ENCODE results near the gene LST1. TPM values are rescaled to one million over a fixed set of nuclear protein-coding genes. Genes with fewer than 3 reads are reported as not detected.
A peak's percentile ranks its signal among the peaks of the same experiment; 100 is the strongest.

The LST1 gene
- total RNA-seq, 6 donors from 2014 or later = 7.7 to 132 (median 33.5) TPM

DNA sequence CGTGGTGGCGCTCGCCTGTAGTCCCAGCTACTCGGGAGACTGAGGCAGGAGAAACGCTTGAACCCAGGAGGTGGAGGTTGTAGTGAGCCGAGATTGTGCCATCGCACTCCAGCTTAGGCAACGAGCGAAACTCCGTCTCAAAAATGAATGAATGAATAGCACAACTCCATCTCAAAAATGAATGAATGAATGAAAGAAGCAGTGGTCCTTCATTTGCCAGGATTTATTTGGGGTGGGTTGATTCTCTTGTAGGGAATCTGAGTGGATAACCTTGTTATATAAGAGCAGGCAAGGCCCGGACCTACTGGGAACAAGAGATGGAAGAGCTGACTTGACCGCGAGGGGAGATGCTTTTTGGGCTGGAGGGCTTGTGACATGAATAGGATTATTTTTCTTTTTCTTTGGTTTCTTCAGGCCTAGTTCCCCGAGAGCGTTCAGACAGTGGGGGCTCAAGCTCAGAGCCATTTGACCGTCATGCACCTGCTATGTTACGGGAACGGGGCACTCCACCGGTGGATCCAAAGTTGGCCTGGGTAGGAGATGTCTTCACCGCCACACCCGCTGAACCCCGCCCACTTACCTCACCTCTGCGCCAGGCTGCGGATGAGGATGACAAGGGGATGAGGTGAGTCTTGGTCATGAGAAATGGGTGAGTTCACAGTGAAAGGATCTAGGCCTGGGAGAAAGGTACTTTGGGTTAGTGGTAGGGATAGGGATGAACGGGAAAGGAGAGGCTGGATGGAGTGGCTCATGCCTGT lies 44.3 kb downstream of the LST1 start:
- Histone ChIP-seq H3K27ac (no peak overlapping the region), H3K4me3 (no peak overlapping the region), H3K9me3 (no peaks in the 10 kb centered on the region), H3K36me3 (peaks cover 66 to 100% (median 100%) of the 10 kb centered on the region in 4 donors), H3K4me1 (no peaks in the 10 kb centered on the region), H3K27me3 (no peaks in the 10 kb centered on the region)
- DNase-seq = no peak
- TF ChIP-seq, protein P1, sequence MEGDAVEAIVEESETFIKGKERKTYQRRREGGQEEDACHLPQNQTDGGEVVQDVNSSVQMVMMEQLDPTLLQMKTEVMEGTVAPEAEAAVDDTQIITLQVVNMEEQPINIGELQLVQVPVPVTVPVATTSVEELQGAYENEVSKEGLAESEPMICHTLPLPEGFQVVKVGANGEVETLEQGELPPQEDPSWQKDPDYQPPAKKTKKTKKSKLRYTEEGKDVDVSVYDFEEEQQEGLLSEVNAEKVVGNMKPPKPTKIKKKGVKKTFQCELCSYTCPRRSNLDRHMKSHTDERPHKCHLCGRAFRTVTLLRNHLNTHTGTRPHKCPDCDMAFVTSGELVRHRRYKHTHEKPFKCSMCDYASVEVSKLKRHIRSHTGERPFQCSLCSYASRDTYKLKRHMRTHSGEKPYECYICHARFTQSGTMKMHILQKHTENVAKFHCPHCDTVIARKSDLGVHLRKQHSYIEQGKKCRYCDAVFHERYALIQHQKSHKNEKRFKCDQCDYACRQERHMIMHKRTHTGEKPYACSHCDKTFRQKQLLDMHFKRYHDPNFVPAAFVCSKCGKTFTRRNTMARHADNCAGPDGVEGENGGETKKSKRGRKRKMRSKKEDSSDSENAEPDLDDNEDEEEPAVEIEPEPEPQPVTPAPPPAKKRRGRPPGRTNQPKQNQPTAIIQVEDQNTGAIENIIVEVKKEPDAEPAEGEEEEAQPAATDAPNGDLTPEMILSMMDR (IDR thresholded peaks at IDR 0.05) = no peak
- TF ChIP-seq POLR2AphosphoS5 (IDR thresholded peaks at IDR 0.05) = no peak
- TF ChIP-seq POLR2A (IDR thresholded peaks at IDR 0.05) = no peak
- TF ChIP-seq EP300 (IDR thresholded peaks at IDR 0.05) = no peak
- WGBS, 2 donors = 93 to 94% methylated on average over 25 of the region's 25 CpGs
- ATAC-seq (ENCODE audit: low FRiP score in 2 of 2) = peak in 1 of 2 donors; percentile 15

DNA sequence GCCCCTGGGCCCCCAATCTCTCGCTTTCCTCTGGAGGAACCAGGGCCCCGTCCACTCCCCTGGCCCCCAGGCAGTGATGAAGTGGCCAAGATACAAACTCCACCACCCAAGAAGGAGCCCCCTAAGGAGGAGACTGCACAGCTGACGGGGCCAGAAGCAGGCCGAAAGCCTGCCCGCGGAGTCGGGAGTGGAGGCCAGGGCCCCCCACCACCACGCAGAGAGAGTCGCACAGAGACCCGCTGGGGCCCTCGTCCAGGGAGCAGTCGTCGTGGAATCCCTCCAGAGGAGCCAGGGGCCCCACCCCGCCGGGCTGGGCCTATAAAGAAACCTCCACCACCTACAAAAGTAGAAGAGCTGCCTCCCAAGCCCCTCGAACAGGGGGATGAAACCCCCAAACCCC lies 45.1 kb downstream of the LST1 start:
- H3K4me3 ChIP-seq = no peak overlapping the region
- no peaks in the 10 kb centered on the region for H3K27me3 ChIP-seq
- no peaks in the 10 kb centered on the region for H3K4me1 ChIP-seq
- peaks cover 65 to 100% (median 100%) of the 10 kb centered on the region in 4 donors for H3K36me3 ChIP-seq
- no peak for ATAC-seq (ENCODE audit: low FRiP score in 2 of 2)
- H3K9me3 ChIP-seq = no peaks in the 10 kb centered on the region
- no peak for TF ChIP-seq POLR2A (IDR thresholded peaks at IDR 0.05)
- TF ChIP-seq, protein P1 (IDR thresholded peaks at IDR 0.05) = no peak
- DNase-seq = peak in 1 of 2 donors; percentile 61
- 87 to 89% methylated on average over 3 to 16 of the region's 16 CpGs for WGBS, 2 donors
- H3K27ac ChIP-seq = no peak overlapping the region

DNA sequence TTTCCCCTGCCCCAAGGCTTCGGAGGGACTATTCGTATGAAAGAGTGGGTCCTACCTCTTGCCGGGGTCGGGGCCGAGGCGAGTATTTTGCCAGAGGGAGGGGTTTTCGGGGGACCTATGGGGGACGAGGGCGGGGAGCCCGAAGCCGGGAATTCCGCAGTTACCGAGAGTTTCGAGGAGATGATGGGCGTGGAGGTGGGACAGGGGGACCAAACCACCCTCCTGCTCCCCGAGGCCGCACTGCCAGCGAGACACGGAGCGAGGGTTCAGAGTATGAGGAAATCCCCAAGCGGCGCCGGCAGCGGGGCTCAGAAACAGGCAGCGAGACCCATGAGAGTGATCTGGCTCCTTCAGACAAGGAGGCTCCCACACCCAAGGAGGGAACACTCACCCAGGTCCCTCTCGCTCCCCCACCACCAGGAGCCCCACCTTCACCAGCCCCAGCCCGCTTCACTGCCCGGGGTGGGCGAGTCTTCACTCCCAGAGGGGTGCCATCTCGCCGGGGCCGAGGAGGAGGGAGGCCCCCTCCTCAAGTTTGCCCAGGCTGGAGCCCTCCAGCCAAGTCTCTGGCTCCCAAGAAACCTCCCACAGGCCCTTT lies 45.7 kb downstream of the LST1 start:
- Histone ChIP-seq H3K27me3 (no peaks in the 10 kb centered on the region), H3K4me1 (no peaks in the 10 kb centered on the region), H3K4me3 (no peak overlapping the region), H3K27ac (no peak overlapping the region), H3K36me3 (peaks cover 65 to 100% (median 100%) of the 10 kb centered on the region in 4 donors), H3K9me3 (no peaks in the 10 kb centered on the region)
- TF ChIP-seq, protein P1 (IDR thresholded peaks at IDR 0.05) = no peak
- no peak for TF ChIP-seq POLR2A (IDR thresholded peaks at IDR 0.05)
- no peak for TF ChIP-seq EP300 (IDR thresholded peaks at IDR 0.05)
- no peak for TF ChIP-seq POLR2AphosphoS5 (IDR thresholded peaks at IDR 0.05)
- WGBS, 2 donors = 88 to 96% methylated on average over 24 to 28 of the region's 32 CpGs
- DNase-seq (peak in 1 of 2 donors; percentile 79), ATAC-seq (ENCODE audit: low FRiP score in 2 of 2) (no peak)

DNA sequence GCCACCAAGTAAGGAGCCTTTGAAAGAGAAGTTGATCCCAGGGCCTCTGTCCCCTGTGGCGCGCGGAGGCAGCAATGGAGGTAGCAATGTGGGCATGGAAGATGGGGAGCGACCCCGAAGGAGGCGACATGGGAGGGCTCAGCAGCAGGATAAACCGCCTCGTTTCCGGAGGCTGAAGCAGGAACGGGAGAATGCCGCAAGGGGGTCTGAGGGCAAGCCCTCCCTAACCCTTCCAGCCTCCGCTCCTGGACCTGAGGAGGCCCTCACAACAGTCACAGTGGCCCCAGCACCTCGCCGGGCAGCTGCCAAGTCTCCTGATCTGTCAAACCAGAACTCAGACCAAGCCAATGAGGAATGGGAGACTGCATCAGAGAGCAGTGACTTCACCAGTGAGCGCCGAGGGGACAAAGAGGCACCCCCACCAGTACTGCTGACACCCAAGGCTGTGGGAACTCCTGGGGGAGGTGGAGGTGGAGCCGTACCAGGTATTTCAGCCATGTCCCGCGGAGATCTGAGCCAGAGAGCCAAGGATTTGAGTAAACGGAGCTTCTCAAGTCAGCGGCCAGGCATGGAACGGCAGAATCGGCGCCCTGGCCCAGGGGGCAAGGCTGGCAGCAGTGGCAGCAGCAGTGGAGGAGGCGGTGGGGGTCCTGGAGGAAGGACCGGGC lies 46.3 kb downstream of the LST1 start:
- no peak overlapping the region for H3K27ac ChIP-seq

More for the DNA sequence above, 46.3 kb downstream of the LST1 start:
- H3K27me3 ChIP-seq = no peaks in the 10 kb centered on the region
- ATAC-seq (ENCODE audit: low FRiP score in 2 of 2) = no peak
- peak in 1 of 2 donors; percentile 52 for DNase-seq
- H3K9me3 ChIP-seq = no peaks in the 10 kb centered on the region
- 90 to 93% methylated on average over 24 to 26 of the region's 26 CpGs for WGBS, 2 donors
- no peak overlapping the region for H3K4me3 ChIP-seq
- H3K36me3 ChIP-seq = peaks cover 65 to 100% (median 100%) of the 10 kb centered on the region in 4 donors
- H3K4me1 ChIP-seq = no peaks in the 10 kb centered on the region
- TF ChIP-seq EP300 (IDR thresholded peaks at IDR 0.05) = no peak
- no peak for TF ChIP-seq POLR2AphosphoS5 (IDR thresholded peaks at IDR 0.05)
- TF ChIP-seq POLR2A (IDR thresholded peaks at IDR 0.05) = no peak
- TF ChIP-seq, protein P1 (IDR thresholded peaks at IDR 0.05) = no peak

Data from upper lobe of left lung (tissue), 6 donors.